Activated T-helper 2 cell treated with anti-CD3 and anti-CD28 coated beads, Interferon-gamma antibody, Interleukin-2, Interleukin-4, amounts not matched to agents 10 μg/mL and 5 μg/mL and 100 μg/mL, durations not matched to agents 14 hours and 24 hours and 36 hours (primary cell): Measurements from ENCODE around the gene RNU5D-1. TPM values are rescaled to one million over a fixed set of nuclear protein-coding genes. Genes with fewer than 3 reads are reported as not detected.
A peak's percentile ranks its signal among the peaks of the same experiment; 100 is the strongest.

ENCODE experiments used
- DNase-seq: peaks from one replicate; pipeline ENCODE4 v3.0.0; 2021; ENCODE audit warnings: low spot score
- H3K27ac Mint-ChIP-seq: one replicate; pipeline ENCODE4 v1.8.0; 2021; ENCODE audit warnings: mixed read lengths
- H3K27me3 Mint-ChIP-seq: one replicate; pipeline ENCODE4 v1.8.0; 2021; ENCODE audit warnings: low read depth, mixed read lengths
- H3K36me3 Mint-ChIP-seq: one replicate; pipeline ENCODE4 v1.8.0; 2021; ENCODE audit warnings: low read depth, mixed read lengths
- H3K4me1 Mint-ChIP-seq: one replicate; pipeline ENCODE4 v1.8.0; 2021; ENCODE audit warnings: low read depth, mixed read lengths
- H3K4me3 Mint-ChIP-seq: one replicate; pipeline ENCODE4 v1.8.0; 2021; ENCODE audit warnings: low read depth, mild to moderate bottlenecking, moderate library complexity, mixed read lengths
- H3K9me3 Mint-ChIP-seq: one replicate; pipeline ENCODE4 v1.8.0; 2021; ENCODE audit warnings: mixed read lengths
- intact Hi-C: fragments of 100-400 bp; cut with micrococcal nuclease; formaldehyde crosslinking; loops from one replicate; pipeline ENCODE4 v1.15.1; 2023
- total RNA-seq: library from RNA; stranded (reverse); gene quantifications from 2 replicates; pipeline ENCODE4 v1.2.3, GENCODE V29; 2022

The RNU5D-1 gene
- total RNA-seq, 1 donor from 2014 or later: not detected

GRCh38 chr1:44723064-44723463 lies 7.9 kb downstream of the RNU5D-1 start:
- intact Hi-C loops: no loop called here
- Mint-ChIP-seq H3K27me3 (no peaks in the 10 kb centered on the region), H3K27ac (peak overlapping the region; percentile 99), H3K4me3 (peak overlapping the region; percentile 86), H3K4me1 (peaks cover 64% of the 10 kb centered on the region), H3K36me3 (peaks cover 18% of the 10 kb centered on the region), H3K9me3 (no peaks in the 10 kb centered on the region)
- DNase-seq: peak; percentile 21

GRCh38 chr1:44721485-44722361 lies 9.2 kb downstream of the RNU5D-1 start:
- intact Hi-C loops: loop anchor here (1.0 kb wide), 2 partner anchors 9 to 86 kb away; partner anchors contain the start of gene DYNLT4
- Mint-ChIP-seq H3K4me1 (peaks cover 69% of the 10 kb centered on the region), H3K27ac (peak overlapping the region; percentile 97), H3K27me3 (no peaks in the 10 kb centered on the region), H3K9me3 (no peaks in the 10 kb centered on the region), H3K36me3 (peaks cover 17% of the 10 kb centered on the region), H3K4me3 (peak overlapping the region; percentile 70)
- peak; percentile 83 for DNase-seq

GRCh38 chr1:44720281-44720680 lies 10.7 kb downstream of the RNU5D-1 start:
- Mint-ChIP-seq H3K4me1 (peaks cover 71% of the 10 kb centered on the region), H3K27ac (peak overlapping the region; percentile 60), H3K9me3 (no peaks in the 10 kb centered on the region), H3K4me3 (no peak overlapping the region), H3K36me3 (peaks cover 7% of the 10 kb centered on the region), H3K27me3 (no peaks in the 10 kb centered on the region)
- DNase-seq: no peak
- intact Hi-C loops: no loop called here

GRCh38 chr1:44719318-44719717 lies 11.7 kb downstream of the RNU5D-1 start:
- no peaks in the 10 kb centered on the region for H3K27me3 Mint-ChIP-seq
- intact Hi-C loops: no loop called here
- no peak for DNase-seq
- no peak overlapping the region for H3K4me3 Mint-ChIP-seq
- H3K9me3 Mint-ChIP-seq: no peaks in the 10 kb centered on the region
- H3K4me1 Mint-ChIP-seq: peaks cover 71% of the 10 kb centered on the region
- H3K27ac Mint-ChIP-seq: peak overlapping the region; percentile 20
- no peaks in the 10 kb centered on the region for H3K36me3 Mint-ChIP-seq

- H3K9me3 Mint-ChIP-seq: no peaks in the 10 kb centered on the region
- H3K27ac Mint-ChIP-seq: peak overlapping the region; percentile 37
- H3K27me3 Mint-ChIP-seq: no peaks in the 10 kb centered on the region
- no peak for DNase-seq
- peaks cover 62% of the 10 kb centered on the region for H3K4me1 Mint-ChIP-seq
- intact Hi-C loops: no loop called here
- no peaks in the 10 kb centered on the region for H3K36me3 Mint-ChIP-seq
- no peak overlapping the region for H3K4me3 Mint-ChIP-seq
These were observed 12.9 kb downstream of the RNU5D-1 start for GRCh38 chr1:44718091-44718490.

- Mint-ChIP-seq H3K4me3 (no peak overlapping the region), H3K27ac (peak overlapping the region; percentile 37), H3K4me1 (peaks cover 60% of the 10 kb centered on the region), H3K9me3 (no peaks in the 10 kb centered on the region), H3K36me3 (no peaks in the 10 kb centered on the region), H3K27me3 (no peaks in the 10 kb centered on the region)
- DNase-seq: no peak
- intact Hi-C loops: no loop called here
These were observed 13.3 kb downstream of the RNU5D-1 start for GRCh38 chr1:44717653-44718052.

GRCh38 chr1:44717156-44717555 lies 13.8 kb downstream of the RNU5D-1 start:
- Mint-ChIP-seq H3K36me3 (no peaks in the 10 kb centered on the region), H3K9me3 (no peaks in the 10 kb centered on the region), H3K4me1 (peaks cover 60% of the 10 kb centered on the region), H3K27me3 (no peaks in the 10 kb centered on the region), H3K27ac (peak overlapping the region; percentile 37), H3K4me3 (no peak overlapping the region)
- no peak for DNase-seq
- intact Hi-C loops: no loop called here

GRCh38 chr1:44714944-44715571 lies 15.9 kb downstream of the RNU5D-1 start:
- Mint-ChIP-seq H3K27ac (peak overlapping the region; percentile 49), H3K27me3 (peaks cover 13% of the 10 kb centered on the region), H3K4me3 (peak overlapping the region; percentile 30), H3K36me3 (no peaks in the 10 kb centered on the region), H3K4me1 (peaks cover 42% of the 10 kb centered on the region), H3K9me3 (no peaks in the 10 kb centered on the region)
- peak; percentile 62 for DNase-seq
- intact Hi-C loops: loop anchor here (2.0 kb wide), 1 partner anchor 16 kb away; the partner anchor contains the start of gene RNU5D-1

GRCh38 chr1:44714532-44714931 lies 16.4 kb downstream of the RNU5D-1 start:
- no peak overlapping the region for H3K4me3 Mint-ChIP-seq
- H3K36me3 Mint-ChIP-seq: no peaks in the 10 kb centered on the region
- DNase-seq: no peak
- peaks cover 38% of the 10 kb centered on the region for H3K4me1 Mint-ChIP-seq
- intact Hi-C loops: loop anchor here (2.0 kb wide), 1 partner anchor 16 kb away; the partner anchor contains the start of gene RNU5D-1
- peak overlapping the region; percentile 49 for H3K27ac Mint-ChIP-seq
- H3K27me3 Mint-ChIP-seq: peaks cover 13% of the 10 kb centered on the region
- H3K9me3 Mint-ChIP-seq: no peaks in the 10 kb centered on the region

GRCh38 chr1:44713321-44713781 lies 17.6 kb downstream of the RNU5D-1 start:
- H3K36me3 Mint-ChIP-seq: no peaks in the 10 kb centered on the region

GRCh38 chr1:44707959-44708831 lies 22.8 kb downstream of the RNU5D-1 start:
- no peaks in the 10 kb centered on the region for H3K9me3 Mint-ChIP-seq
- H3K27me3 Mint-ChIP-seq: peaks cover 15% of the 10 kb centered on the region
- H3K4me1 Mint-ChIP-seq: peaks cover 8% of the 10 kb centered on the region
- peak overlapping the region; percentile 52 for H3K27ac Mint-ChIP-seq
- intact Hi-C loops: no loop called here
- peak overlapping the region; percentile 47 for H3K4me3 Mint-ChIP-seq
- no peaks in the 10 kb centered on the region for H3K36me3 Mint-ChIP-seq
- no peak for DNase-seq

More at GRCh38 chr1:44713321-44713781, 17.6 kb downstream of the RNU5D-1 start:
- Mint-ChIP-seq H3K4me3 (no peak overlapping the region), H3K9me3 (no peaks in the 10 kb centered on the region), H3K4me1 (peaks cover 32% of the 10 kb centered on the region), H3K27ac (no peak overlapping the region), H3K27me3 (peaks cover 13% of the 10 kb centered on the region)
- intact Hi-C loops: no loop called here
- no peak for DNase-seq

GRCh38 chr1:44707112-44707881 lies 23.7 kb downstream of the RNU5D-1 start:
- H3K27ac Mint-ChIP-seq: no peak overlapping the region
- H3K27me3 Mint-ChIP-seq: peaks cover 15% of the 10 kb centered on the region
- H3K4me3 Mint-ChIP-seq: no peak overlapping the region
- no peaks in the 10 kb centered on the region for H3K36me3 Mint-ChIP-seq
- no peak for DNase-seq
- no peaks in the 10 kb centered on the region for H3K9me3 Mint-ChIP-seq
- intact Hi-C loops: no loop called here
- H3K4me1 Mint-ChIP-seq: peaks cover 8% of the 10 kb centered on the region
